ENCODE data around the gene RNF13. TPM values are rescaled to one million over a fixed set of nuclear protein-coding genes. Genes with fewer than 3 reads are reported as not detected.
"Not testable (repeated sequence)": the region's sequence is repeated elsewhere in the genome, so short reads cannot be mapped to it uniquely, and the experiment has no call there.

RNF13 gene
- total and polyA plus RNA-seq, 9 donors: 29.3 to 43.7 (median 33.5) TPM

GRCh38 chr3:149815321-149815720, 2.3 kb downstream of the RNF13 start:
- H3K27me3 ChIP-seq (ENCODE audit: control insufficient read depth, insufficient read depth, low read length): no peaks in the 10 kb centered on the region
- DNase-seq: peak; percentile 51
- no peak overlapping the region for H3K4me3 ChIP-seq (ENCODE audit: low read length)
- no peaks in the 10 kb centered on the region for H3K9me3 ChIP-seq (replicated peaks; ENCODE audit: control insufficient read depth, low read depth, low read length)
- no CpG with 5 or more reads among the region's 1 CpG for WGBS (ENCODE audit: insufficient coverage)
- peaks cover 11% of the 10 kb centered on the region for H3K4me1 ChIP-seq (ENCODE audit: control insufficient read depth, insufficient read depth, low read length)
- no peaks in the 10 kb centered on the region for H3K36me3 ChIP-seq (ENCODE audit: control insufficient read depth, insufficient read depth, low read length)
- H3K27ac ChIP-seq (ENCODE audit: low read length): no peak overlapping the region

- Histone ChIP-seq H3K27ac (ENCODE audit: low read length) (no peak overlapping the region), H3K4me3 (ENCODE audit: low read length) (no peak overlapping the region), H3K4me1 (ENCODE audit: control insufficient read depth, insufficient read depth, low read length) (peaks cover 11% of the 10 kb centered on the region), H3K36me3 (ENCODE audit: control insufficient read depth, insufficient read depth, low read length) (no peaks in the 10 kb centered on the region), H3K27me3 (ENCODE audit: control insufficient read depth, insufficient read depth, low read length) (no peaks in the 10 kb centered on the region), H3K9me3 (replicated peaks; ENCODE audit: control insufficient read depth, low read depth, low read length) (no peaks in the 10 kb centered on the region)
- WGBS (ENCODE audit: insufficient coverage): no CpG with 5 or more reads among the region's 3 CpGs
- no peak for DNase-seq
These were observed 2.7 kb downstream of the RNF13 start for GRCh38 chr3:149815728-149816127.

GRCh38 chr3:149816311-149816710, 3.3 kb downstream of the RNF13 start:
- Histone ChIP-seq H3K4me1 (ENCODE audit: control insufficient read depth, insufficient read depth, low read length) (peaks cover 11% of the 10 kb centered on the region), H3K4me3 (ENCODE audit: low read length) (no peak overlapping the region)
- WGBS (ENCODE audit: insufficient coverage): no CpG with 5 or more reads among the region's 3 CpGs

GRCh38 chr3:149816986-149817385, 4.0 kb downstream of the RNF13 start:
- H3K4me3 ChIP-seq (ENCODE audit: low read length): no peak overlapping the region
- H3K4me1 ChIP-seq (ENCODE audit: control insufficient read depth, insufficient read depth, low read length): peaks cover 11% of the 10 kb centered on the region
- H3K9me3 ChIP-seq (replicated peaks; ENCODE audit: control insufficient read depth, low read depth, low read length): no peaks in the 10 kb centered on the region
- 80% methylated on average over 1 of the region's 2 CpGs for WGBS (ENCODE audit: insufficient coverage)
- H3K27ac ChIP-seq (ENCODE audit: low read length): no peak overlapping the region
- no peaks in the 10 kb centered on the region for H3K36me3 ChIP-seq (ENCODE audit: control insufficient read depth, insufficient read depth, low read length)
- H3K27me3 ChIP-seq (ENCODE audit: control insufficient read depth, insufficient read depth, low read length): no peaks in the 10 kb centered on the region
- peak; percentile 54 for DNase-seq

More at GRCh38 chr3:149816311-149816710, 3.3 kb downstream of the RNF13 start:
- no peaks in the 10 kb centered on the region for H3K9me3 ChIP-seq (replicated peaks; ENCODE audit: control insufficient read depth, low read depth, low read length)
- no peaks in the 10 kb centered on the region for H3K27me3 ChIP-seq (ENCODE audit: control insufficient read depth, insufficient read depth, low read length)
- H3K27ac ChIP-seq (ENCODE audit: low read length): no peak overlapping the region
- DNase-seq: no peak
- H3K36me3 ChIP-seq (ENCODE audit: control insufficient read depth, insufficient read depth, low read length): no peaks in the 10 kb centered on the region

GRCh38 chr3:149819432-149819831, 6.4 kb downstream of the RNF13 start:
- no CpG with 5 or more reads among the region's 1 CpG for WGBS (ENCODE audit: insufficient coverage)
- no peak overlapping the region for H3K27ac ChIP-seq (ENCODE audit: low read length)
- H3K4me1 ChIP-seq (ENCODE audit: control insufficient read depth, insufficient read depth, low read length): no peaks in the 10 kb centered on the region
- no peak for DNase-seq
- H3K4me3 ChIP-seq (ENCODE audit: low read length): no peak overlapping the region
- H3K36me3 ChIP-seq (ENCODE audit: control insufficient read depth, insufficient read depth, low read length): no peaks in the 10 kb centered on the region
- H3K9me3 ChIP-seq (replicated peaks; ENCODE audit: control insufficient read depth, low read depth, low read length): no peaks in the 10 kb centered on the region
- no peaks in the 10 kb centered on the region for H3K27me3 ChIP-seq (ENCODE audit: control insufficient read depth, insufficient read depth, low read length)

GRCh38 chr3:149820183-149820582, 7.2 kb downstream of the RNF13 start:
- Histone ChIP-seq H3K27me3 (ENCODE audit: control insufficient read depth, insufficient read depth, low read length) (no peaks in the 10 kb centered on the region), H3K4me3 (ENCODE audit: low read length) (no peak overlapping the region), H3K9me3 (replicated peaks; ENCODE audit: control insufficient read depth, low read depth, low read length) (no peaks in the 10 kb centered on the region), H3K36me3 (ENCODE audit: control insufficient read depth, insufficient read depth, low read length) (no peaks in the 10 kb centered on the region), H3K4me1 (ENCODE audit: control insufficient read depth, insufficient read depth, low read length) (no peaks in the 10 kb centered on the region), H3K27ac (ENCODE audit: low read length) (no peak overlapping the region)
- no peak for DNase-seq
- WGBS (ENCODE audit: insufficient coverage): no CpG with 5 or more reads among the region's 4 CpGs

- no peaks in the 10 kb centered on the region for H3K4me1 ChIP-seq (ENCODE audit: control insufficient read depth, insufficient read depth, low read length)
- H3K4me3 ChIP-seq (ENCODE audit: low read length): no peak overlapping the region
- H3K9me3 ChIP-seq (replicated peaks; ENCODE audit: control insufficient read depth, low read depth, low read length): peaks cover 13% of the 10 kb centered on the region
- H3K27me3 ChIP-seq (ENCODE audit: control insufficient read depth, insufficient read depth, low read length): no peaks in the 10 kb centered on the region
- H3K27ac ChIP-seq (ENCODE audit: low read length): no peak overlapping the region
- DNase-seq: no peak
- H3K36me3 ChIP-seq (ENCODE audit: control insufficient read depth, insufficient read depth, low read length): no peaks in the 10 kb centered on the region
- WGBS (ENCODE audit: insufficient coverage): no CpG with 5 or more reads among the region's 3 CpGs
These were observed 13.6 kb downstream of the RNF13 start for GRCh38 chr3:149826636-149827035.

- Histone ChIP-seq H3K27ac (ENCODE audit: low read length) (no peak overlapping the region), H3K4me1 (ENCODE audit: control insufficient read depth, insufficient read depth, low read length) (no peaks in the 10 kb centered on the region), H3K4me3 (ENCODE audit: low read length) (no peak overlapping the region), H3K27me3 (ENCODE audit: control insufficient read depth, insufficient read depth, low read length) (no peaks in the 10 kb centered on the region), H3K36me3 (ENCODE audit: control insufficient read depth, insufficient read depth, low read length) (no peaks in the 10 kb centered on the region), H3K9me3 (replicated peaks; ENCODE audit: control insufficient read depth, low read depth, low read length) (peaks cover 23% of the 10 kb centered on the region)
- no CpG with 5 or more reads among the region's 1 CpG for WGBS (ENCODE audit: insufficient coverage)
- no peak for DNase-seq
These were observed 15.4 kb downstream of the RNF13 start for GRCh38 chr3:149828390-149828789.

GRCh38 chr3:149829631-149830030, 16.6 kb downstream of the RNF13 start:
- not testable (repeated sequence) for DNase-seq; H3K36me3 ChIP-seq (ENCODE audit: control insufficient read depth, insufficient read depth, low read length); H3K4me1 ChIP-seq (ENCODE audit: control insufficient read depth, insufficient read depth, low read length); H3K27ac ChIP-seq (ENCODE audit: low read length); H3K4me3 ChIP-seq (ENCODE audit: low read length); H3K27me3 ChIP-seq (ENCODE audit: control insufficient read depth, insufficient read depth, low read length)
- peaks cover 36% of the 10 kb centered on the region for H3K9me3 ChIP-seq (replicated peaks; ENCODE audit: control insufficient read depth, low read depth, low read length)
- no CpG with 5 or more reads among the region's 4 CpGs for WGBS (ENCODE audit: insufficient coverage)

- H3K4me1 ChIP-seq (ENCODE audit: control insufficient read depth, insufficient read depth, low read length): no peaks in the 10 kb centered on the region
- H3K27ac ChIP-seq (ENCODE audit: low read length): no peak overlapping the region
- H3K27me3 ChIP-seq (ENCODE audit: control insufficient read depth, insufficient read depth, low read length): no peaks in the 10 kb centered on the region
- DNase-seq: no peak
- no peak overlapping the region for H3K4me3 ChIP-seq (ENCODE audit: low read length)
- WGBS (ENCODE audit: insufficient coverage): 93% methylated on average over 2 of the region's 2 CpGs
- H3K36me3 ChIP-seq (ENCODE audit: control insufficient read depth, insufficient read depth, low read length): no peaks in the 10 kb centered on the region
- peaks cover 41% of the 10 kb centered on the region for H3K9me3 ChIP-seq (replicated peaks; ENCODE audit: control insufficient read depth, low read depth, low read length)
These were observed 17.9 kb downstream of the RNF13 start for GRCh38 chr3:149830902-149831301.

GRCh38 chr3:149831321-149831720, 18.3 kb downstream of the RNF13 start:
- DNase-seq: no peak
- 87% methylated on average over 3 of the region's 4 CpGs for WGBS (ENCODE audit: insufficient coverage)

More at GRCh38 chr3:149831321-149831720, 18.3 kb downstream of the RNF13 start:
- H3K9me3 ChIP-seq (replicated peaks; ENCODE audit: control insufficient read depth, low read depth, low read length): peaks cover 41% of the 10 kb centered on the region
- no peaks in the 10 kb centered on the region for H3K27me3 ChIP-seq (ENCODE audit: control insufficient read depth, insufficient read depth, low read length)
- no peaks in the 10 kb centered on the region for H3K4me1 ChIP-seq (ENCODE audit: control insufficient read depth, insufficient read depth, low read length)
- no peak overlapping the region for H3K27ac ChIP-seq (ENCODE audit: low read length)
- no peaks in the 10 kb centered on the region for H3K36me3 ChIP-seq (ENCODE audit: control insufficient read depth, insufficient read depth, low read length)
- no peak overlapping the region for H3K4me3 ChIP-seq (ENCODE audit: low read length)

Measured in muscle of leg (tissue), 11 donors.